Measurements from ENCODE around the gene CNR1. TPM values are rescaled to one million over a fixed set of nuclear protein-coding genes. Genes with fewer than 3 reads are reported as not detected.

Gene CNR1
- total and polyA plus RNA-seq, 2 of the 4 experiments (the other 2 are of a cell fraction): not detected

- no peak for TF ChIP-seq CHD1 (IDR thresholded peaks at IDR 0.05; ENCODE audit: low read depth, low read length)
Observed at GRCh38 chr6:88166493-88167351, 575 bp upstream of the CNR1 start (continued).

GRCh38 chr6:88165087-88165843 lies 882 bp downstream of the CNR1 start:
- peak overlapping the region; percentile 59 for H2AFZ ChIP-seq (replicated peaks; ENCODE audit: low read length, poor library complexity)
- 5% methylated on average over 6 of the region's 18 CpGs; no CpG with 5 or more reads in 1 of the 2 experiments for WGBS, 2 experiments (ENCODE audit: extremely low coverage in 2 of 2, insufficient read length in 1 of 2)

More at GRCh38 chr6:88165087-88165843, 882 bp downstream of the CNR1 start:
- no peak for ATAC-seq (ENCODE audit: low read depth)
- BruUV-seq (replicated peaks): no TSS peak
- ChIA-PET CTCF (interaction anchor here (0.6 kb wide), 1 partner anchor 706 kb away, joined by 3 read pairs; no protein-coding TSS in a partner anchor), POLR2A (ENCODE audit: unreplicated experiment) (no interaction called here)
- Histone ChIP-seq H4K5ac (ENCODE audit: low read depth, low read length) (no peak overlapping the region), H3K4ac (ENCODE audit: low read depth, low read length) (no peak overlapping the region), H2AK9ac (replicated peaks; ENCODE audit: low read depth, low read length, poor library complexity) (no peak overlapping the region), H3K36me3 (ENCODE audit: control insufficient read depth, insufficient read depth, low read length) (no peaks in the 10 kb centered on the region), H2BK15ac (ENCODE audit: low read depth, low read length) (no peak overlapping the region), H3K23ac (ENCODE audit: low read depth, low read length) (no peak overlapping the region), H4K8ac (ENCODE audit: low read depth in 2 of 2, low read length in 2 of 2) (no peak overlapping the region), H3K27me3 (ENCODE audit: control insufficient read depth, insufficient read depth, low read length) (peaks cover 45% of the 10 kb centered on the region), H3K9me1 (ENCODE audit: insufficient read depth, low read length) (no peaks in the 10 kb centered on the region), H3K79me1 (ENCODE audit: low read depth in 1 of 2, low read length in 2 of 2) (no peaks in the 10 kb centered on the region), H2BK120ac (ENCODE audit: low read depth, low read length) (no peak overlapping the region), H4K91ac (ENCODE audit: insufficient read depth, low read depth, low read length) (no peak overlapping the region), H3K9ac (ENCODE audit: low read depth, low read length) (no peak overlapping the region), H2BK5ac (ENCODE audit: low read depth, low read length, poor library complexity, severe bottlenecking) (no peak overlapping the region), H3K14ac (replicated peaks; ENCODE audit: low read depth, low read length) (no peak overlapping the region), H2AK5ac (ENCODE audit: low read depth, low read length) (no peak overlapping the region), H3K56ac (ENCODE audit: extremely low read depth, insufficient read depth, low read length) (no peak overlapping the region), H3K4me3 (ENCODE audit: insufficient read depth, low read depth, low read length) (peak overlapping the region; percentile 29), H3K4me2 (ENCODE audit: low read depth, low read length) (peak overlapping the region; percentile 33; the same call in 1 of the 2 replicates), H3K9me3 (ENCODE audit: control insufficient read depth, insufficient read depth, low read length) (no peaks in the 10 kb centered on the region), H3K4me1 (ENCODE audit: control insufficient read depth, insufficient read depth, low read length) (peaks cover 2% of the 10 kb centered on the region; the same call in 1 of the 2 replicates), H3K27ac (ENCODE audit: insufficient read depth, low read length) (no peak overlapping the region), H2BK20ac (ENCODE audit: low read depth, low read length) (no peak overlapping the region), H4K20me1 (ENCODE audit: insufficient read depth, low read length) (no peaks in the 10 kb centered on the region), H3K18ac (ENCODE audit: low read depth, low read length) (no peak overlapping the region)
- no peak for DNase-seq
- in situ Hi-C loops (cut with MboI; ENCODE audit: low sequenced_read_pairs): no loop called here
- dilution Hi-C loops (cut with HindIII; ENCODE audit: low sequenced_read_pairs, unreplicated experiment): no loop called here
- no peak for TF ChIP-seq CHD1 (IDR thresholded peaks at IDR 0.05; ENCODE audit: low read depth, low read length)
- intact Hi-C loops (cut with micrococcal nuclease): loop anchor here (5.0 to 10.0 kb wide), 4 partner anchors 460 to 760 kb away; partner anchors contain the start of genes AKIRIN2 and CFAP206
